GM21529 (cell line): ENCODE results near the gene SH3BP2.

Experiments
- ATAC-seq: cut with Tn5 transposase; IDR thresholded peaks from one replicate; pipeline ENCODE4 v1.9.1; 2021; ENCODE audit not compliant: unreplicated experiment

The SH3BP2 gene

DNA sequence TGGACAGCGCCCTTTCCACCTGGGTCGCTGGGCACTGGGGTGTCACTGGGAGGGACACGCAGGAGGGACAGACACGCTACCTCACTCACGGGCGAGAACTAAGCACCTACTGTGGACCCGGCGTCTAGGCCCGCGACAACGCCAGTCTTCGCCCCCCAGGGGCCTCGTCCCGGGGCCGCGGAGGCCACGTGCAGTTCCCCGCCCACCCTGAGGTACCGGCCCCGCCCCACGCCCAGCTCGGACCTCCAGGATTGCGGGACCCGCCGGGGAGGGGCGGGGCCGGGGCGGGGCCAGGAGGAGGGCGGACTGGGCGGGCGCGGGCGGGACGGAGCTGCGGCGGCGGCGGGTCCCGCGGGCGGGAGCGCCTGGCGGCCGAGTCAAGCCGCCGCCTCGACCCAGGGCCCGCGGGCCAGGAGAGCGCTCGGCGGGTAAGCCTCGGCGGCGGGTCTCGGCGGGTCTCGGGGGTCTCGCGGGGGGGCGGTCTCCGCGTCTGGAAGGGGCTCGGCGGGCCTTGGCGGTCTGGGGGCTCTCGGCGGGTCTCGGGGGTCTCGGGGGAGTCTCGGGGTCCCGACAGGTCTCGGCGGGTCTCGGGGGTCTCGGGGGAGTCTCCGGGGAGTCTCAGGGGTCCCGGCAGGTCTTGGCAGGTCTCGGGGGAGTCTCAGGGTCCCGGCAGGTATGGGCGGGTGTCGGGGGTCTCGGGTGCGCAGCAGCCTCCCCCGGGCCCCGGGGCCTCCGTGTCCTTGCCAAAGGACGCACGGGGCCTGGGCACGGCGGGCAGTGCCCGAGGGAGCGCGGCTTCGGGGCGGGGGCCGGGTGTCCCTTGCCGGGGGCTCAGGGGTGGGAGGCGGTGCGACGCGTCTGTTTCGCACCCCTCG is at the start of gene SH3BP2:
SH3BP2 (plus strand) TSS at position 375 of the 875 bp plus-strand sequence. CDS start 27,533 bp downstream, outside the sequence.
- ATAC-seq = peak; percentile 42

DNA sequence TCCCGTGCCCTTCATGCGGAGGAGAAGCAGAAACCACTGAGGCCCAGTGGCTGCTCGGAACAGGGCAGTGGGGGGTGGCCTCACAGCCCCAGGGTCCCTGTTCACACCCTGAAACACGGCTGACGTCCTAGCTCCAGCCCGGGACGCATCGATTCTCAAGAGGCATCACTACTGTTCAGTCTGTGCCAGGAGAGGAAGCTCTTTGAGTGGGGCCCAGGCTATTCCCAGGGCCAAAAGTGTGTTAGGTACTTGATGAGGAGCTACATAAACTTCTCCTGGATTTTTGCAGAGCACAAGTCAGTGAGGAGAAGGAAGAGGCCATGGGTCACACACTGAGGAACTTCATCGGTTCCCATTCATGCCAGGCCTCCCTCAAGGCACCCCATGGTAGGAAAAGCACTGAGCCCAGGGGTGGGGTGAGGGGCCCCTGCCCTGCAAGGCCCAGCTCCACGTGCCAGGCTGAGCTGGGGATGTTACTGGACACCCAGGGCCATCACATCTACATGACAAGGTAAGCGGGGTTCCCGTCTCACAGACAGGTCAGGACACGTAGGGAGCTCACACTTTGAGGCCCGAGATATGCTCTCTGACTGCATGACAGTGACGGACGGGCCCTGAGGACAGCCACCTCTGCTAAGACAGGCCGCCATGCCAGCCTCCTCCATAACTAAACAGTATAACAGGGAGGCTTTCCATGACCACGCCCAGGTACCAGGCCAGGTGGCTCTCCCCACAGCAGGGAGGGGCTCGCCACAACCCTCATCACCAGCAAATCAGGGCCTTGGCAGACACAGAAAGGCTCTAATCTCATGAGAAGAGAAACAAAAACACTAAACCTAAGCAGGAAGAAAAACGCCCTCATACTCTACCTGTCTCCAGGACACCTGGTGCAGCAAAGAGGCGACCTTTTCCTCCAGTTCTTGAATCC is 49.1 kb upstream of the SH3BP2 start:
- ATAC-seq = no peak

DNA sequence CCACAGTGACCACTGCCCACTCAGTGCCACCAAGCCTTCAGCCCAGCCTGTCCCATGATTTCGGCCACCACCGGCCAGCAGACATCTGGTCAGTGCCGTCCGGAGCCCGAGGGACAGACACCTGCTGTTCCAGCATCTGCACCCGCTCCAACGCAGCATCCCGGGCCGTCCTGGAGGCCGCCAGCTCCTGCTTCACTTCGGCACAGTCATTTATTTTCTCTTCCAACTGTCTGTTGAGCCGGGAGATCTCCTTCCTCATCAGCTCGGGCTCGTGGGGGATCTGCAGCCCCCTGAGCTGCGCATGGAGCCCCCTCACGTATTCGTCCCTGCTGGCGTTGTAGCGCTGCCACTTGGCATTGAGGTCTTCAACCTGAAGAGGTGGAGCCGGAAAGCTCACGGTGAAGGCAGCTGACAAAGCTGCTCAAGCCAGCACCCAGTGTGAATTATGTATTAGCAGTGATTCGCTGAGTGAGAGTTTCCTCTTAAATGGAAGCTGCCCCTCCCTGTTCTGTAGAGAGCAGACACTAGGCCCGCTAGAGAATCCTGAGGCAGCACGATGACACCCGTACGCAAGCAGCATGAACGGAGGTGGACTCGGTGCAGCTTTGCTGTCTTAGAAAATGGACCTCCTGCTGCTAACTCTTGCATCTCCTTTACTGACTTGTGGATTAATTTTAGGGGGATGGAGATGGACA is 48.2 kb upstream of the SH3BP2 start:
- no peak for ATAC-seq

- ATAC-seq = no peak
Measured at GRCh38 chr4:2745516-2745915, 47.4 kb upstream of the SH3BP2 start.

DNA sequence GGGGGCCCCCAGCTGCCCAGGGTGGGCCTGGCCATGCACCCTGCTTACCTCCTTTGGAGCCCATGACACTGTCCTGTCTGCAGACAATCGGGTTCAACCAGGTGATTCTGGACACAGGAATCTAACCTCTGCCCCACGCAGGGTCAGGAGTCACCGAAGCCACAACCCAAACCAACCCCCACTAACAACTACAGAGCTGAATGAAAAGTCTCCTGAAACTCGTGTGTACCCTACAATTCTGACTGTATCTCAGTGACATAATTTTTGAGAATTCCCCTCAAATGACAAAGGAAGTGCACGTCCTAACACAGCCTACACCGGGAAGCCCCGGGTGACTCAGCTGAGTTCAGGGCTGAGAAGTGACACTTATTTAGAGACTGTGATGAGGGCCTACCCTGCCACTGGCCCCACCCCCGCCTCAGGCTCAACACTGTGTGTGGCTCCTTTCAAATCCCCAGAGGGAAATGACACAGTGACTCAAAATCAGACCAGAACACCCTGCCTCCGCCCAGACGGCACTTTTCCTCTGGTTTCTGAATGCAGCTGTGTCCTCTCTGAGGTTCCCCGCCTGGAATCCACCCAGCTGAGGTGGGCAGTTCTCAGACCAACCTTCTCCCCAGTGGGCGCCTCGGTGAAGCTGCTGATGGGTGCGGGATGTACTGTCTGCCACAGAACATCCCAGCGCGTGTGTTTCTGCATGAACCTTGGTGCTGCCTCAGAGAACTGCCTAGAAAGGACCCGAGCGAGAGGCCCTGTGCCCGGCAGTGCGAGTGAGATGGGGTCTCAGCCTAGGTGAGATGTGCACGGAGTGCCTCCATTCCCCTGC is 46.7 kb upstream of the SH3BP2 start:
- peak; percentile 92 for ATAC-seq

DNA sequence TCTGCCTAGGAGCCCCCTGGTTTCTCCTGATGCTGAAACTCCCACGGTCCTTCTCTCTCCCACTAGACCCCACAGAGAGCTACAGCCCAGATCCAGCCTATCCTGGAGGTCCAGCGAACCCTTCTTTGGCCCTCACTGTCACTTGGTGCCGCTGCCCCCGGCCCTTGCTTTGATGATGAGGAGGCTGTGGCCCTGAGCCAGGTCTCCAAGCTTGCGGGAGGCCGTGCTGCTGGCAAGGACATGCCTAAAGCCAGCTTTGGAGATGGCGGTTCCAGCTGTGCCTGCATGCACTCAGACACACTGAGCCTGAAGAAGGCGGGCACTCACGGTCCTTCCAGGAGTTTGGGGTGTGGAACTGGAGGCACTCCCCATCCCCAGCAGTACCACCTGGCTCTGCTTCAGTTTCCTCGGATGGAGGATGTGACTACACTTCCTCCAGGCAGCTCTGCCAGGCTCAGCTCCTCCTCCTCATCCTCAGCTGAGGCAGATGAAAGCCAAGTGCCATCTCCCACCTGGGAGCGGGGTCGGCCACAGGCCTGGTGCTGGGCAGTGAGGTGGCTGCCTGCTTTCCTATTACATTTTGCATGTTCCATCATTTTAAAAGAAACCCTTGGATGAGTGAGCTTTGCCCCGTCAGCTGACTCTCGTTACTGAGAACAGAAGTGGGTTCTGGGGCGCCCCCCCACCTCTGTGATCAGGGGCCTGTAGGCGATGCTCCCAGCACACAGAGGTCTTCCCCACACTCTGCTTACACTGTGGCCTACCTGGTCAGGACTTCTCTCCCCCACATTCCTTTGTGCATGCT is 45.8 kb upstream of the SH3BP2 start:
- ATAC-seq = no peak

DNA sequence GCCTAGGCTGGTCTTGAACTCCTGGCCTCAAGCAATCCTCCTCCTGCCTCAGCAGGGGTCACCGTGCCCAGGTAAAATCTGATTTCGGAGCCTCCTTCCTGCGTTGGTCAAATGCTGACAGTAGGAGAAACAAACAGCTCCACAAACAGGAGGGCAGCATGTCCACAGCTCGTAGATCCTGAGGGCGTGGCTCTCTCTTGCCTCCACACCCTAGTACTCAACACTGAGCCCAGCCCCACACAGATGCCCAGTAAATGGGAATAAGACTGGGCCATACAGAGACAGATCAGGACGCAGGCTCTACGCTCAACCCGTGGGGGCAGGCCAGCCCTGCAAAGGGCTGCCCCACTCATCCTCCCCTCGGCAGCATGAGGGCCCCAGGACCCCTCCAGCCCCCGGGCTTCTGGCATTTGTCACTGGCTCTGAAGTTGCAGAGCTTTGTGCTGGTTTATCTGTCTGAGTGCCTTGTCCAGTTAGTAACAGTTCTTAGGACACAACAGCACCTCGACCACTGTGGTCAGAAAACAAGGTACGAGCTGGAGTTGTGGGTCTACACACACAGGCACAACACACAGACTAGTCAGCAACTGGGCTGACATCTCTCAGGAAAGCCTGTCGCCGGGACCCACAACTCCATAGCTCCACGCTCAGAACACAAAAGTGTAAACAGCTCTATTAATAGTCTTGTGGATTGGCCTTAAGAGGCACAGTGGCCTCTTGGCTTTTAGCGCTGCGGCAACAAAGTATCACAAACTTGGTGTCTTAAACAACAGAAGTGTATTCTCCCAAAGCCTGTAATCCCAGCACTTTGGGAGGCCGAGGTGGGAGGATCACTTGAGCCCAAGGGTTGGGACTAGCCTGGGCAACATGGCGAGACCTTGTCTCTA is 41.9 kb upstream of the SH3BP2 start:
- no peak for ATAC-seq

GRCh38 chr4:2753436-2753835 is 39.4 kb upstream of the SH3BP2 start:
- ATAC-seq = no peak

DNA sequence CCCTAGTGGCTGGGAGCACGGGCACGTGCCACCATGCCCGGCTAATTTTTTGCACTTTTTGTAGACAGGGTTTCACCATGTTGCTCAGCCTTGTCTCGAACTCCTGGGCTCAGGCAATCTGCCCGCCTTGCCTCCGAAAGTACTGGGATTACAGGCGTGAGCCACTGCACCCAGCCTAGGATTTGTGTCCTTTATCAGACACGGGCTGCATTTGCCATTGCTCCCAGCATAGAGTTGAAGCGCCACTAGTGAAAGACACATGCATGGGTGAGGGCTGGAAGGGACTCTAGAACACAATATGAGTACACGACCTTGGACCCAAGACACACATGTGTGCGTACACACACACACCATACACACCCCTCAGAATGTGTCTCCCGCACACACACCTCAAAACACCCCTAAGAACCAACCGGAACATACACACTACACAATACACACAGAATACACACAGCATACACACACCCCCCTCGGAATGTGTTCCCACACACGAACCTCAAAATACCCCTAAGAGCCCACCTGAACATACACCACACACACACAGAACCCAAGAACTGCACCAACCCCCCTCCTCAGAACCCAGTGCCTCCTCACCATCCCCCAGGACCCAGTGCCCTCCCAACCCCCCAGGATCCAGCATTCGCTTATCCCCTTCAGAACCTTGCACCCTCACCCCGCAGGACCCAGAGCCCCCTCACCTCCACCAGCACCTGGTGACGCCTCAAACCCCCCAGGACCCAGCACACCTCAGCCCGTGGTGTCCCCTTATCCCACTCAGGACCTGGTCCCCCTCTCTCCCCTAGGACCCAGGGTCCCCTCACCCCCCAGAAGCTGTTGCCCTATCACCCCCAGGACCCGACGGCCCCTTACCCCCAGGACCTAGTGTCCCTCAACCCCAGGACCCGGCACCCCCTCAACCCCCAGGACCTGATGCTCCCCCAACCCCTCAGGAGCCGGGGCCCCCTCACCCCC is 37.8 kb upstream of the SH3BP2 start:
- no peak for ATAC-seq

GRCh38 chr4:2755821-2756690 is 36.8 kb upstream of the SH3BP2 start, which contains the start of gene TNIP2:
Gene TNIP2 (minus strand): TSS chr4:2756336. CDS start chr4:2756289, 47 bp downstream.
- peak; percentile 71 for ATAC-seq

DNA sequence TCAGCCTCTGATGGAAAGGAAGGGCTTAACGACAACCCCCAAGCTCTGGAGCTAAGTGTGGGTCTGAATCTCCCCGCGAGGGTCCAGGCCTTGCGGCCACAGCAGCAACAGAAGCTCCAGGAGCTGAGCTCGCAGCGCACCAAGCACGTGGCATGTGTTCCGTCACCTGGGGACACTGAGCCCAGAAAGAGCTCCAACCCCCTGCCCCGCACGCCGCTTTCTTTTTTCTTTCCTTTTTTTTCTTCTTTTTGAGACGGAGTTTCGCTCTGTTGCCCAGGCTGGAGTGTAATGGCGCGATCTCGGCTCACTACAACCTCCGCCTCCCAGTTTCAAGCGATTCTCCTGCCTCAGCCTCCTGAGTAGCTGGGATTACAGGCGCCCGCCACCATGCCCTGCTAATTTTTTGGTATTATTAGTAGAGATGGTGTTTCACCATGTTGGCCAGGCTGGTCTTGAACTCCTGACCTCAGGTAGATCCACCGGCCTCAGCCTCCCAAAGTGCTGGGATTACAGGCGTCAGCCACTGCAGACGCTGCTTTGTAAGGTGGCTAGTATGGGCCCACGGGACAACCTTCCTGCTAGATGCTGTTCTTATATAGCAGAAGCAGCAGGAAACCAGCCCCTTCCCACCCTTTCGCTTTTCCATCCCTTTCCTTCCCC is 36.1 kb upstream of the SH3BP2 start:
- ATAC-seq = no peak

DNA sequence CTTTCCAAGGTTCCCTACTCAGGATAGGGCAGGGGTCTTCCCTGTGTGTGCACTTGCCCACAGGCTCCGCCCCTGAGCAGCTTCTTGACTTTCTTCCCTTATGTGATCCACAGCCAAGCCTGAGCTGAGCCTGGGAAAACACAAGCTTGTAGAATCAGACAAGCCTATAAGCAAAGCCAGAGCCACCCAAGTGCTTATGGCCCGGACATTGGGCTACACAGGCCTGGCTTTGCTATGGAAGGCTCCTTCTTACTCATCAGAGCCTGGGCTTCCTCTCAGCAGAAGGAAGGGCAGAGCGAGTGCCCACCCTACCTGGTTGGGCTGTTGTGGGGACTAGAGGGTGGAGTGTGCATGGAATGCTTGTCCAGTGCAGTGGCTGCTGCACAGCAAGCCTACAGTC is 35.5 kb upstream of the SH3BP2 start:
- ATAC-seq = no peak

DNA sequence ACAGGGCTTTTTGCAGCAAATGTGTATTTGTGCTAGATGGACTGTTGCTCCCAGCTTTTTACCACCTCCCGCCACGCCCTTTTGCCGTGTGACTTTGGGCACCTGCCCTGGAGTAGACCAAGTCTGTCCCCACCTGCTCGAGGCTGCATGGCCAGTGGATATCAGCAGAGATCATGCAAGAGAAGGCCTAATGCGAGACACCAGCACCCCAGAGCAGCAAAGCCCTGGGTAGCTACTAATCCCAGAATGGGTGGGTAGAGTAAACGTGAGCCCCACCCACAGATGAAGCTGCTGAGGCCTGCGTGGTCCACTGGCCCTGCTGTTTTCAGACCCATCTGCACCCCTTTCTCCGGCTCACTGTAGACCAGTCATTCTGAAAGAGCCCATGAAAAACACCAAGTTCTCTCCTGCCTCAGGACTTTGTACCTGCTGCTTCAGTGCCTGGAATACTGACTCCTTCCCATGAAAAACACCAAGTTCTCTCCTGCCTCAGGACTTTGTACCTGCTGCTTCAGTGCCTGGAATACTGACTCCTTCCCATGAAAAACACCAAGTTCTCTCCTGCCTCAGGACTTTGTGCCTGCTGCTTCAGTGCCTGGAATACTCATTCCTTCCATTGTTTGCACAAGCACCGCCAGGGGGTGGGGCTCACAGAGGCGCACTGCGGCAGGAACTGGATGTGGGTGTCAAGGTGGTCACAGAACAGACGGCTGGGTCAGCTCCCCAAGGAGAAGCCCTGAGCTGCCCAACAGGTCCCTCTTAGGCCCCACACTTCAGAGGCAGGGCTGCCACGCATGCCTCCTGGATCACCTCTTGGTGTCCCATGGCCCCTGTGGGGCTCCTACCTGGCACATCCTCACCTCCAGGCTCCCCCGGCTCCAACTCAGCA is 31.6 kb upstream of the SH3BP2 start:
- ATAC-seq = no peak

- no peak for ATAC-seq
Measured at GRCh38 chr4:2762048-2762447, 30.8 kb upstream of the SH3BP2 start.
